ENCODE measurements around the gene HIVEP3. TPM values are rescaled to one million over a fixed set of nuclear protein-coding genes. Genes with fewer than 3 reads are reported as not detected.

HIVEP3 gene
- total and polyA plus RNA-seq, 11 donors, result 3.2 to 11.9 (median 5.0) TPM

DNA sequence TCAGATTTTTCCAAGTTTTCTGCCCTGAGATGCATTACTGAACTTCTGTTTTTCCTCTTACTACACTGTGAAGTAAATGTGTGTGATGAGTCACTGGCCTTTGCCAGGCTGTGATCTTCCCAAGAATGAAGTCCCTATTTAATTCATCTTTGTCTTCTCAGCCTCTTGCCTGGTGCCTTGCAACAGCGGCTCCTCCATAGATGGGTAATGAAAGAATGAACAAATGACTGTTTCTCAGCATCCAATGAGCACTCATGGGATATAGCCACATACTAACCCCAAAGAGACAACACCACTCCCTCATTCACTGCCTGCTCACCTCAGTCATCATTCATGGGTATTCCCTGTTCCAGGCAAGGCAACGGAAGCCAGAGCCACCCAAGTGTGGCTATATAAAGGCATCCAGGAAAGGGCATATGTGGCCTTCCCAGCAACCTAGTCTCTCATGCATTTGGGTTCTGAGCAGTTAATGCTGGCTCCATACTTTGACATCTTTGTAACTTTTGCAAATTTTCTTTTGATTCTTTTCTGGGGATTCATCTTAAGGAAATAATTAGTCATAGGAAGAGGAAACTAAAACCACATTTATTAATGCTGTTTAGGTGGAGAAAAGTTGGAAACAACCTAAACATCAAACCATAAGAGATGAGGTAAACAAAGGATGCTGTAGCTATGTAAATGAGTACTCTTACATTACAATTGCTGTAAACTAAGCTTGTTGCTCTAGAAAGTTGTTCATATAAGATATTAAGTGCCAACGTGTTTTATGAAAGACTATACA, 71.9 kb downstream of the HIVEP3 start:
- Histone ChIP-seq H3K4me3 (no peak overlapping the region), H3K4me1 (peaks cover 0 to 41% (median 15%) of the 10 kb centered on the region in 12 donors), H3K27me3 (no peaks in the 10 kb centered on the region), H3K36me3 (no peaks in the 10 kb centered on the region), H3K27ac (peak overlapping the region in 2 of 12 donors; percentile 4 to 51), H3K9me3 (no peaks in the 10 kb centered on the region)
- TF ChIP-seq POLR2A (IDR thresholded peaks at IDR 0.05), result no peak
- TF ChIP-seq CTCF (IDR thresholded peaks at IDR 0.05), result no peak
- ATAC-seq, result peak in 1 of 4 donors; percentile 10
- DNase-seq, result no peak
- intact Hi-C loops (cut with DNase I), result loop anchor here in 1 of 10 donors (10.0 kb wide), 1 partner anchor 68 kb away; the partner anchor contains the start of gene HIVEP3
- WGBS, 4 donors, result 77 to 84% (median 78%) methylated on average over 3 of the region's 3 CpGs

GRCh38 chr1:41844781-41845272, 73.9 kb downstream of the HIVEP3 start:
- Histone ChIP-seq H3K36me3 (no peaks in the 10 kb centered on the region), H3K4me1 (peaks cover 0 to 57% (median 16%) of the 10 kb centered on the region in 12 donors), H3K27ac (peak overlapping the region in 1 of 12 donors; percentile 16), H3K9me3 (no peaks in the 10 kb centered on the region), H3K4me3 (no peak overlapping the region), H3K27me3 (no peaks in the 10 kb centered on the region)
- DNase-seq, result no peak
- ATAC-seq, result no peak
- intact Hi-C loops (cut with DNase I), result loop anchor here in 2 of 10 donors (2.0 to 10.0 kb wide), 2 partner anchors 32 to 70 kb away; partner anchors contain the start of gene HIVEP3 (in 1 of the 2)
- WGBS, 4 donors, result 92 to 100% (median 97%) methylated on average over 2 of the region's 2 CpGs
- TF ChIP-seq POLR2A (IDR thresholded peaks at IDR 0.05) (no peak), CTCF (IDR thresholded peaks at IDR 0.05) (no peak)

GRCh38 chr1:41844255-41844654, 74.5 kb downstream of the HIVEP3 start:
- DNase-seq (peak in 1 of 5 donors; percentile 68), ATAC-seq (peak; percentile 39 to 82 (median 64))
- intact Hi-C loops (cut with DNase I), result loop anchor here in 2 of 10 donors (2.0 to 10.0 kb wide), 2 partner anchors 31 to 71 kb away; partner anchors contain the start of gene HIVEP3 (in 1 of the 2)
- WGBS, 4 donors, result 42 to 66% (median 57%) methylated on average over 8 of the region's 8 CpGs
- Histone ChIP-seq H3K4me1 (peaks cover 0 to 57% (median 16%) of the 10 kb centered on the region in 12 donors), H3K27ac (peak overlapping the region in 3 of 12 donors; percentile 30 to 51 (median 40)), H3K4me3 (no peak overlapping the region), H3K27me3 (no peaks in the 10 kb centered on the region), H3K9me3 (no peaks in the 10 kb centered on the region), H3K36me3 (no peaks in the 10 kb centered on the region)
- no peak for TF ChIP-seq POLR2A (IDR thresholded peaks at IDR 0.05)

DNA sequence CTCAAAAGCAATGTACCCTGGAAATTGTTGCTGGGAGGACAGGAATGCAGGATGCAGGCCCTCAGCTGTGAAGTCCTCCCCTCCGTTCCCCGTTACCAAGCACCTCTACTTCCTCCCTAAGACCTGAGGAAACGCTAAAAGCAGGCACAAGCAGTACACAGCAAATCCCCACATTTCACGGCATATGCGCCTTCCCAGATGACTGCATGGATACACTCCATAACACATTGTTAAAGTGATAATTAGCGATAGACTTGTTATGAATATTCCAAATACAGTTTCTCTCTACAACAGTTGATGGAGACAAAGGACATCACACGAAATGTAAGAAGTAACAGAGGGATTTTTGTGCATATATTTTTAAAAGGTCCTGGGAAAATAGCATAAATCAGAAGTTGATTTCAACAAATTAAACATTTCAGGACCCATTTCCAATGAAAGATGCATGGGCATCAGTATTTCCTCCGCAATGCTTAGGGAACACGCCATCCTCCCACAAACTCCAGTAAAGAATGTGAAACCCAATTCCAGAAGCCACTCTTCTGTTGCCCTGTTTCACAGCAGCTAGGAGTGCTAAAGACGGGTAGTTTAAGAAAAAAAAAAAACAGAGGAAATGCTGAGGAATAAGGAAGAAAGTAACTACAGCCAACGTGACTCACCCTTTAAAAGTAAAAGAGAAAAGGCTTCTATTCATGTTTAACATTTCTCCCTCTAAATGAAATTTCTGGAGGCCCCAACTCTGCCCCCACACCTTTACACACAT, 75.5 kb downstream of the HIVEP3 start:
- 62 to 72% (median 71%) methylated on average over 11 of the region's 11 CpGs for WGBS, 4 donors
- intact Hi-C loops (cut with DNase I), result loop anchor here in 1 of 10 donors (10.0 kb wide), 1 partner anchor 72 kb away; the partner anchor contains the start of gene HIVEP3
- no peak for ATAC-seq
- peaks cover 0 to 56% (median 15%) of the 10 kb centered on the region in 12 donors for H3K4me1 ChIP-seq
- no peaks in the 10 kb centered on the region for H3K9me3 ChIP-seq
- no peak overlapping the region for H3K4me3 ChIP-seq
- no peak for TF ChIP-seq POLR2A (IDR thresholded peaks at IDR 0.05)
- TF ChIP-seq CTCF (IDR thresholded peaks at IDR 0.05), result peak in 1 of 12 donors; percentile 8
- no peaks in the 10 kb centered on the region for H3K36me3 ChIP-seq
- DNase-seq, result no peak
- H3K27ac ChIP-seq, result peak overlapping the region in 1 of 12 donors; percentile 30
- no peaks in the 10 kb centered on the region for H3K27me3 ChIP-seq

Data from heart left ventricle (tissue), 16 donors.